Measurements from ENCODE around the gene GINM1. TPM values are rescaled to one million over a fixed set of nuclear protein-coding genes. Genes with fewer than 3 reads are reported as not detected.

GINM1 gene
- total RNA-seq, 2 donors from 2014 or later, result 25.7 to 33.7 TPM

GRCh38 chr6:149608381-149608982, 42.3 kb downstream of the GINM1 start:
- no peak for DNase-seq
- H3K4me1 ChIP-seq, result no peaks in the 10 kb centered on the region
- no peaks in the 10 kb centered on the region for H3K27me3 ChIP-seq
- H3K9me3 ChIP-seq, result no peaks in the 10 kb centered on the region
- no peak for ATAC-seq
- intact Hi-C loops (cut with DNase I), result no loop called here
- TF ChIP-seq POLR2A (IDR thresholded peaks at IDR 0.05) (no peak), CTCF (IDR thresholded peaks at IDR 0.05) (no peak)
- 90 to 98% methylated on average over 5 to 7 of the region's 7 CpGs for WGBS, 2 donors
- H3K36me3 ChIP-seq (replicated peaks in 1 of 2; ENCODE audit: insufficient read depth in 1 of 2, low read depth in 2 of 2), result no peaks in the 10 kb centered on the region
- no peak overlapping the region for H3K27ac ChIP-seq
- H3K4me3 ChIP-seq, result no peak overlapping the region

- Histone ChIP-seq H3K27ac (no peak overlapping the region), H3K36me3 (replicated peaks in 1 of 2; ENCODE audit: insufficient read depth in 1 of 2, low read depth in 2 of 2) (no peaks in the 10 kb centered on the region), H3K4me1 (no peaks in the 10 kb centered on the region), H3K4me3 (no peak overlapping the region), H3K27me3 (no peaks in the 10 kb centered on the region), H3K9me3 (peaks cover 0 to 2% (median 0%) of the 10 kb centered on the region in 3 donors)
- no peak for TF ChIP-seq CTCF (IDR thresholded peaks at IDR 0.05)
- TF ChIP-seq POLR2A (IDR thresholded peaks at IDR 0.05), result no peak
- no peak for ATAC-seq
- DNase-seq, result no peak
- WGBS, 2 donors, result 87 to 90% methylated on average over 4 of the region's 4 CpGs
- intact Hi-C loops (cut with DNase I), result no loop called here
These were observed 48.2 kb downstream of the GINM1 start for GRCh38 chr6:149614337-149614736.

DNA sequence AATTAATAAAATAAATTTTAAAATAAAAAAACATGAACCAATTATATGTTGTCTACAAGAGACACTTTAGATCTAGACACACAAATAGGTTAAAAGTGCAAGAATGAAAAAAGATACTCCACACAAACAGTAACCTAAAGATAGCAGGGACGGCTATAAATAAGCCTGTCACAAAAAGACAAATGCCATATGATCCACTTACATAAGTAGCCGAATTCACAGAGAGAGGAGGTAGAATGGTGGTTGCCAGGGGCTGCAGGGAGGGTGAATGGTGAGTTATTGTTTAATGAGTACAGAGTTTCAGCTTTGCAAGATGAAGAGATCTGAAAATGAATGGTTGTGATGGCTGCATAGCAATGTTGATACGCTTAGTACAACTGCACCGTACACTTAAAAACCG, 49.6 kb downstream of the GINM1 start:
- no peaks in the 10 kb centered on the region for H3K36me3 ChIP-seq (replicated peaks in 1 of 2; ENCODE audit: insufficient read depth in 1 of 2, low read depth in 2 of 2)
- ATAC-seq, result no peak

GRCh38 chr6:149627672-149628071, 61.5 kb downstream of the GINM1 start:
- TF ChIP-seq CTCF (IDR thresholded peaks at IDR 0.05), result no peak
- TF ChIP-seq POLR2A (IDR thresholded peaks at IDR 0.05), result no peak
- H3K9me3 ChIP-seq, result no peaks in the 10 kb centered on the region
- H3K36me3 ChIP-seq (replicated peaks in 1 of 2; ENCODE audit: insufficient read depth in 1 of 2, low read depth in 2 of 2), result no peaks in the 10 kb centered on the region
- peaks cover 4% of the 10 kb centered on the region for H3K4me1 ChIP-seq
- ATAC-seq (no peak), DNase-seq (no peak)
- no peak overlapping the region for H3K27ac ChIP-seq
- intact Hi-C loops (cut with DNase I), result no loop called here
- H3K4me3 ChIP-seq, result no peak overlapping the region
- H3K27me3 ChIP-seq, result no peaks in the 10 kb centered on the region

More for the DNA sequence above, 49.6 kb downstream of the GINM1 start:
- no peak for DNase-seq
- Histone ChIP-seq H3K27ac (no peak overlapping the region), H3K4me1 (no peaks in the 10 kb centered on the region), H3K9me3 (peaks cover 0 to 2% (median 0%) of the 10 kb centered on the region in 3 donors), H3K4me3 (no peak overlapping the region), H3K27me3 (no peaks in the 10 kb centered on the region)
- WGBS, 2 donors, result 67 to 73% methylated on average over 5 of the region's 5 CpGs
- intact Hi-C loops (cut with DNase I), result no loop called here
- TF ChIP-seq POLR2A (IDR thresholded peaks at IDR 0.05), result no peak
- no peak for TF ChIP-seq CTCF (IDR thresholded peaks at IDR 0.05)

DNA sequence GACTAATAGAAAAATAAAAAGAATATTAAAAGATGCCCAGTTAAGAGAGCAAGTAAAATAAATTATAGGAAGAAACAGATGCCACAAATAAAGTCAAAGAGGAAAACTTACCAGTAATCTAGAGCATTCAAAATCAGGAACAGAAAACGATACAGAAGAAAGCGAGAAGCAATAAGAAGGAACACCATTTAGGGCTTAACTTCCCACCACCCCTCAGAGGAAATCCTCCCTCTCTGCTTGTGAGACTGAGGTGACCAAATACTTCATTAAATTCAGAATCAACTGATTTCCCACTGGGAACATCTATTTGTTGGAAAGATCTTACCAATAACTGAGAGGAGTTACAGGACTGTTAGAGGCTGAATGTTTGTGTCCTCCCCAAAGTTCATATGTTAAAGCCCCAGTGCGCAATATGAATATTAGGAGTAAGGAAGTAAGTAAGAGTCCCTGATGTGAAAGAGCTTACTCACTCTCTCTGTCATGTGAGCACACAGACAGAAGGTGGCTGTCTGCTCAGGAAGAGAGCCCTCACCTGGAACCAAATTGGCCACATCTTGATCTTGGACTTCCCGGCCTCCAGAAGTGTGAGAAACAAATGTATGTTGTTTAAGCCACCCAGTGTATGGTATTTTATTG, 62.8 kb downstream of the GINM1 start:
- no peak for ATAC-seq
- TF ChIP-seq CTCF (IDR thresholded peaks at IDR 0.05) (no peak), POLR2A (IDR thresholded peaks at IDR 0.05) (no peak)
- no peak overlapping the region for H3K27ac ChIP-seq
- H3K4me1 ChIP-seq, result peaks cover 4% of the 10 kb centered on the region
- no peaks in the 10 kb centered on the region for H3K27me3 ChIP-seq
- no peak overlapping the region for H3K4me3 ChIP-seq
- H3K36me3 ChIP-seq (replicated peaks in 1 of 2; ENCODE audit: insufficient read depth in 1 of 2, low read depth in 2 of 2), result no peaks in the 10 kb centered on the region
- no peaks in the 10 kb centered on the region for H3K9me3 ChIP-seq
- intact Hi-C loops (cut with DNase I), result no loop called here
- 77 to 91% methylated on average over 4 of the region's 4 CpGs for WGBS, 2 donors
- DNase-seq, result no peak
